SH-SY5Y (cell line): ENCODE data around the gene VAMP7.

Experiments used
- GATA2 ChIP-seq: IDR thresholded peaks from 2 replicates; pipeline ENCODE4 v1.6.1; 2011; ENCODE audit warnings: mild to moderate bottlenecking, low read depth, low read length
- GATA3 ChIP-seq: IDR thresholded peaks from 2 replicates; pipeline ENCODE4 v1.6.1; 2011; ENCODE audit warnings: low read depth, mild to moderate bottlenecking, low read length, moderate library complexity

Gene VAMP7, protein sequence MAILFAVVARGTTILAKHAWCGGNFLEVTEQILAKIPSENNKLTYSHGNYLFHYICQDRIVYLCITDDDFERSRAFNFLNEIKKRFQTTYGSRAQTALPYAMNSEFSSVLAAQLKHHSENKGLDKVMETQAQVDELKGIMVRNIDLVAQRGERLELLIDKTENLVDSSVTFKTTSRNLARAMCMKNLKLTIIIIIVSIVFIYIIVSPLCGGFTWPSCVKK

DNA sequence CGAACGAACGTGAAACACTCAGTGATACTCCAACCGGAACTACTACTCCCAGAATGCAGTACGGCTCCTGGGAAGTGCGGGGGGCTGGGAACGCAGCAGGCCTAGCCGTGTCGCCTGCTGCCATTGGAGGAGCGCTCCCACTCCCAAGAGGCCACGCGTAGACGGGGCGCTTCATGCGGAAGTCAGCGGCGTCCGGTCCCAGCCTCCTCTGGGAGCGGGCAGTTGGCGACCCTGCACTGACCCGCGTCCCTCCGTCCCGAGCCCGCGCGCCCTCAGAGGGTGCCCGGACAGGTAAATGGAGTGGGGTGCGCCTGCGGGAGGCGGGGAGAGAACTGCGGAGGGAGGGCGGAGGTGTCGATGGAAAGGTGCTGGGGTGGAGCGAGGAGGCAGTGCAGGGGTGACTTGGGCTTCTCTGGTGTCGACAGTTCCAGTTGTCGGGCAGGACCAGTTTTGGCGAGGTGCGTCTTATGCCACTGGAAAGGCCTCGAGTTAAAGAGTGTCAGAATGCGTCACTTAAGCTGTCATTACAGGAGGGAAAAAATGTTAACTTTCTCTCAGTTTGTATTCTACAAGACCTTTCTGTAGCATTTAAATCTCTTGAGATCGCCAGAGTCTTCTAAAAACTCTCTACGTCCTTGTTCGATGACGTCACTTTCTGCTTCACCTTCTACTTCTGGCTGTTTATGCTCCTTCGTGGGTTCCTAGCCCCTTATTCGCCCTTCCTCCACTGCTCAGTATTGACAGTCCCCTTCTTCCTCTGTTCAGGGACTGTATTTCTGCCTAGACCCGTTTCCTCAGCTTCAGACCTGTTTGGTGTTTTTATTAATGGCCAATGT is at the start of gene VAMP7:
Gene VAMP7, plus strand, starts transcription at position 188 of the 836 bp plus-strand sequence. CDS start 8,122 bp downstream, outside the sequence.
- TF ChIP-seq GATA2 (no peak), GATA3 (no peak)

DNA sequence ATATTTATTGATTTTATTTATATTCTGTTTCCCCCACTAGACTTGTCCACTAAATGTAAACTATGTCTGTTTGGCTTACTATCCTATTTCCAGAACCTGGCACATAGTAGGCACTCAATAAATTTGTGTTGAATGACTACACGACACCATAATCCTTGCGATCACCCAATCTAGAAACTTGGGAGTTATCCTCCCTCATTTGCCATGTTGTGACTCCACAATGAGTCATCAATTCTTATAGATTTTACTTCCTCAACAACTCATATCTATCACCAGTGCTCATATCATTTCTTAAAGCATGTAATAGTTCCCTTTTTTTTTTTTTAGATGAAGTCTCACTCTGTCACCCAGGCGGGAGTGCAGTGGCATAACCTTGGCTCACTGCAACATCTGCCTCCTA is 39.9 kb upstream of the VAMP7 start:
- TF ChIP-seq GATA3 (no peak), GATA2 (no peak)

DNA sequence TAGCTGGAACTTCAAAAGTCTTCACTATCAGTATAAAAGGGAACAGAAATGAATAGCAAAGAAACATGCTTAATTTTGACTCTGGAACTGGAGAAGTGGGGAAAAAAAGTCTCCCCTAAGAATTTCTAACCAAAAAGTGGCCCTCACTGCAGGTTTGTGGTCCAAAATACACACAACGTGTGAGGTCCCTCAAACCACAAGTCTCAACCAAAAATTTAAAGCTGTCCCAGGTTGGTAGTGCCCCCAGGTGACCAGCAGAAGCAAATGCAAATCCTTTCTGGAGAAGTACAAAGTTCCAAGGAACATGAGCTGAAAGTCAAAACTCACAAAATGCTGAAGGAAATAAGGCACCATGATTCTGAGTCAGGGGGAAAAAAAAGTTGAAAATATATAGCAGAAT is 23.6 kb upstream of the VAMP7 start:
- TF ChIP-seq GATA2 (no peak), GATA3 (no peak)

DNA sequence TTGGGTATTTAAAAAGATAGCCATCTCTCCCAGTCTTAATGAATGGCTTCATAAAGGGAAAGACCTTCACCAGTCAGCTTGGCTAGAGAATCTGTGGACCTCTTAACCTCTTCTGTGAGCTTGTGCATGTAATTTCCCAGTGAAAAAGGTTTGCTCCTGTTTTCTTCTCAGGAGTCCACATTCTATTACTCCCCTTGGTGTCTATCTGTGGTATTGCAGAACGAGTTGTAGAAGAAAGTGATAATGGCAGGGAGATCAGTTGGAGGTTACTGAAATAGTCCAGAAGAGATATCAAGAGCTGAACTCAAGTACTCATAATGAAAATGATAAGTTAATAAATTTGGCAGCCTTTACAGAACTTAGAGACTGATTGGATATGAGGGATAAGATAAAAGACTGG is 16.5 kb upstream of the VAMP7 start:
- no peak for TF ChIP-seq GATA2
- TF ChIP-seq GATA3 = no peak

DNA sequence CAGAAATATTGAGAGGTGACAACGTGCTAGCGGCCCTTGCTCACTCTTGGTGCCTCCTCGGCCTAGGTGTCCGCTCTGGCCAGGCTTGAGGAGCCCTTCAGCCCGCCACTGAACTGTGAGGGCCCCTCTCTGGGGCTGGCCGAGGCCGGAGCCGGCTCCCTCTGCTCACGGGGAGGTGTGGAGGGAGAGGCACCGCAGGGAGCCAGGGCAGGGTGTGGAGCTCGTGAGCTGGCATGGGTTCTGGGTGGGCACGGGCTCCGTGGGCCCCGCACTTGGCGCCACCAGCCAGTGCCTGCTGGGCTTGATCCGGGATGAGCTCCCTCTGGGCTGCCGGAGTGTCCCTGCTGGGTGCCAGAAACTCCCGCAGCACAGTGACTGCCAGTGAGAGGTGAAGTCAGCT is 16.0 kb upstream of the VAMP7 start:
- TF ChIP-seq GATA3 (no peak), GATA2 (no peak)

DNA sequence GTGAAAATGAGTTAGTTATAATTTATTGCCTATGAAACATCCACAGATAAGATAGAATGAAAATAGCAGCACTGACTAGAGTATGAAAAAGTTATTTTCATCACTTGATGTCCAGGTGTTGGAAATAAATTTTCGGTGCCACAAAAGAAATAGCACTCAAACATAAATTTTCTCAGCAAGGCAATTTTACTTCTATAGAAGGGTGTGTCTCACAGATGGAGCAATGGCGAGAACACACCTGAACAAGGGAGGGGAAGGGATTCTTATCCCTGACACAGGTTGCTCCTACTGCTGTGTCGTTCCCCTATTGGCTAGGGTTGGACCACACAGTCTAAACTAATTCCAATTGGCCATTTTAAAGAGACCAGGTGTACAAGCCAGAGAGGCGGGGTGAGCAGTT is 13.3 kb upstream of the VAMP7 start:
- TF ChIP-seq GATA2 (no peak), GATA3 (no peak)

DNA sequence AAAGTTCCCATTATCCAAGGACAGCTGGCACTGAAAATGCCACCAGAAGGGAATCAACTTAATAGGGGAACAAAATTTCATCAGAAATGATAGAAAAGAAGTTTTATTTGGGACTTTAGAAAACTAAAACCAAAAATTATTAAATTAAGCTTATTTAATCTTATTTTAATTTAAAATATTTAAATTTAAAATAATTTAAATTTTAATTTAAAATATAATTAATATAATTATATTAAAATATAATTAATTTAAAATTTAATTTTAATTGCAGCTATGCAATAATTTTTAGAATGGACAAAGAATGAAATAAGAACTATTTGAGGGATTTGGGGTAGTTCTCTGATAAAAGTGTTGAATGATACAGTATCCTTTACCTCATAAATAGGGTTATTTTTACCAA is 10.2 kb upstream of the VAMP7 start:
- no peak for TF ChIP-seq GATA2
- no peak for TF ChIP-seq GATA3

DNA sequence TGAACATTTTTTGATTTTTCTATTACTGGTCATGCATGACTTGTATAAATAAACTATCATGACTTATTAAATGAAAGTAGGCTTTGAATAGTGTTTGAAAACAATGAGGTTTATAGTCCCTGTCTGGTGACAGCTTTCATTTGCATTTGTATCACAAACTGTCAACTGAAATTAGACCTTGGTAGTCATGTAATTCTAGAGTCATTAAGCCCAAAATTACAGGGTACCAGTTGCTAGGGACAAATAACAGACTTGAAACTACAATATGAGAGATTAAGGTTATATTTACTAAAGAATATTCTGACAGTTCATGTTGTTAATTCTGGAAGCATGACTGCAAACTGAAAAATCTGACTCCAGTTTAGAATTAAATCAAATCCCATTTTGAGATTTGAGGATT is 9.2 kb upstream of the VAMP7 start:
- TF ChIP-seq GATA3 (no peak), GATA2 (no peak)

DNA sequence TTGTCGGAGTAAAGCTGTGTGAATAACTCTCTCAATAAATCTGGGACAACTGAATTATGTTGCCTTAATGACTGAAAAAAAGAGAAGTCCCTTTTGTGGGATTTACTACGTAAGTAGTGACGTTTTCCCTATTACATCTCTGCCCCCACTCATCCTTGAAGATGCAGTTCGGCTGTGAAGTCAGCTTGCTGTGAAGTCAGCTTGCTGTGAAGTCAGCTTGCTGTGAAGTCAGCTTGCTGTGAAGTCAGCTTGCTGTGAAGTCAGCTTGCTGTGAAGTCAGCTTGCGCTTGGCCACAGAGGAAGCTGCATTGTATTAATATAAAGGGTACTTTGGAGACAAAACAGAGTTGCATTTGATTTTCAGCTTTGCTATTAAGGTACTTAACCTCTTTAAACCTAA is 8.0 kb upstream of the VAMP7 start:
- TF ChIP-seq GATA3 = no peak
- no peak for TF ChIP-seq GATA2

DNA sequence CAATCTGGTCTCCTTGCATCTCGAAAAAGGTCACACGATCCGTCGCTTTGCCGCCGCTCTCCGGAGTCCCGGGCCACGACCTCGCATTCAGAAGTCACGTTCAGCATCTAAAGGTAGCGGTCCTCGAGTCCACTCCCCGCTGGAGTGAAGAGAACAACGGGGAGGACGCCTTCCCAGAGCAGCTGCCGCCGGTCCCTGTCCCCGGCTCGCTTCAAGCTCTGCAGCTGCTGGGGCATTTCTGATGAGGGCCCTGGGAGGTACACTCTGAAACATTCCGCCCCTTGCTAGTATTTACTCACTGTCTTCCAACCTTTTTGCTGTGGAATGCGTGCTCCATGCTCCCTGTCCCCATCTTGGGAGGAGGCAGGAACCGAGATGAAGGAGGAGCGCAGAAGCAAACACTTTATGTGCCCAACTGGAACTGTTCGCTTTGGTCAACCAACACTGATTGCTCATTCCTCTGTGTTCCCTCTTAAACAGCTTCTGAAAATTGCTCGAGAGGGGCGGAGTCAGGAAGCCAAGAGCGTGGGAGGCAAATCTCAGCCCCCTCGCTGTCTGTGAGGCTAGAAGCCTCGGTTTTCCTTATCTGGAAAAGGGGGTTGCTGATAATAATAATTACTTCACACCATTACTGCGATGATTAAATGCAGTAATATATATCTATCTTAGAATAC is 6.4 kb upstream of the VAMP7 start:
- TF ChIP-seq GATA2 (no peak), GATA3 (no peak)

DNA sequence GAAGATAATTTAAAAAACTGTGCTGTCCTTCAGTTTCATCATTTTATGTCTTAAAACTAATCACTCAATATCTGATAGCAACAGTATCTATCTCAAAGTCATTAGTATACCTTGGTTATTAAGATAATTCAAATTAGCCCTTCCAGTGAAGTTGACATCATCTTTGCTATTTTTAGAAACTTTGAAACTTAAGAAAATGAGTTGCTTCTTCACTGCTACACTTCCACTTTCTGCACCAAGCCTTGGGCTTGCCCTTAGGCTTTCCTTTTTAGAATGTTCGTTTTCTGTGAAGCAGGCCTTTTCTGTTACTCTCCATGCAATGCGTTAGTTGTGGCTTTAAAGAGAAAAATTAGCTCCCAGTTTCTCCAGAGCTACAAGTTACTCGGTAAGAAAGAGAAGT is 4.4 kb upstream of the VAMP7 start:
- TF ChIP-seq GATA2 = no peak
- no peak for TF ChIP-seq GATA3

DNA sequence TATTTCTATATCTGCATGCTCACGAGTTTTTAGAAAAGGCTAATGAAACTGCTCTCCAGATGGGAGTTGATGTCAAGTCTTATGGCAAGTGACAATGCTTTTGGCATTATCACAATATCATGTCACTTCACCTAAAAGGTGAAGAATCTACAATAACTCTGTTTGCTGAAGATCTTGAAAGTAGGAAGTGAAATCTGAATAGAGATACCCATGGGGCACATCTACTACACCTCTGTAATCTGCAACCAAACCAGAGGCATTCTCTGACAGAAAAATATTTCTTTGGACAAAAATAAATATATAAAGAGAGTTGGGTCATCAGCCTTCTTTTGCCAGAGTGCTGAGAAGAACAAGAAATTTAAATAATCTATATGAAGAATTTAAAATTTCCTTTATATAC is 3.9 kb upstream of the VAMP7 start:
- no peak for TF ChIP-seq GATA2
- no peak for TF ChIP-seq GATA3

DNA sequence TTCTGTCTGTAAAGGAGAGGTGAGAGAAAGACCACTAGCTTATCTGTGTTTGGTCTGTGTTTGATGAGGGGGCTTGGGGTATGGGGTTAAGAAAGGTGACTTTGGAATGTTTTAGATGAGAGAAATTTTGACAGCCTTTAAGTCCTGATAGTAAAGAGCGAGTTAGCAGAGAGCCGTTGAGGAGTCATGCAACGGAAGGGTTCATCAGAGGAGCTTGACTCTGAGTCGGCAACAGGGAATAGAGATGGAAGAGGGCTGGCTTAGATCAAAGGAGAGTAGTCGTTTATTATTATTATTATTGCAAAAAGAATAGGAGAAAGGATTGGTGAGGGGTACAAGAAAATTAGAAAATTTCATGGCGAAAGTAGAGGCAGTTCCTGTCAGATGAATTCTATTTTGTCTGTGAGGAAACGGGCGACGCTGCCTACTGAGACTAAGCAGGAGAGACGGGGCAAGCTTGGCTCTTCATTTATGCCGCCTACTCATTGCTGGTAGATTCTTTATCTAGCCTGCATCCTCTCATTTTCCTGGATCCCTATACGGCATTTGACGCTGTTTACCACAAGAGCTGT is 473 bp upstream of the VAMP7 start:
- TF ChIP-seq GATA3 (no peak), GATA2 (no peak)

DNA sequence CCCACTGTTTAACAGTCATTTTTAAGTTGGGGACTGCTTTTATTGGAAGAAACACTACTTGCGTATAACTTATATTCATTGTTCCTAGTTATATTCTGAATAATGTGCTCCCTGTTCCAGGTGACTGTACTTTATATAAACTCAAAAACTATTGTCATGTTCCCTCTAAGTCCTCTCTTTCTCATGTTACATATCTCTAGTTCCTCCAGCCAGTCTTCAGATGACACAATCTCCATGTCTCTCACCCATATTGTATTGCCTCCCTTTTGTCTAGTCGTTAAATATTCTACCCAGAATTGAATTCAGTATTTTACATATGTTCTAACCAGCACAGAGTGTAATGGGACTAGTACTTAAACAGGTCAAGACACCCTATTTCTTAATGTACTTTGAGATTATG is 5.3 kb downstream of the VAMP7 start:
- TF ChIP-seq GATA3 (no peak), GATA2 (no peak)

DNA sequence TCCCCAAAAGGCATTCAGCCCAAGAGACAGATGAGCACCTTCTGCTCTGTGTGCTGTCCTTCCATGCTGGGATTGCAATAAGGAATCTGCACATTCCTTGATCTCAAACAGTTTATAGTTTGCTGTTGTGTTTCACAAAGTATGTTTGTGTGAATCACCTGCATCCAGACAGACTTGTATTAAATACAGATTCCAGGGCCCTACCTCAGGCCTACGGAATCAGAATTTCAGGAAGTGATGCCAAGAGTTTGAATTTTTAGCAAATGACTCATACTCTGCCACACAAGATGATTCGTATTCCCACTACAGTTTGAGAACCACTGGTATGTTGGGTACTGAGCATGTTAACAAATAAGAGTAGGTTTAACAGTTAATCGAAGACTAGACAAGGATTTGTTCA is 7.0 kb downstream of the VAMP7 start:
- TF ChIP-seq GATA3 = no peak
- no peak for TF ChIP-seq GATA2
